NK-92 treated with Interleukin-12 subunit alpha and Interleukin-12 subunit beta, amount 100 ng/mL, for 24 hours (cell line): ENCODE results near the gene ADH7.
"Not testable (repeated sequence)": the region's sequence is repeated elsewhere in the genome, so short reads cannot be mapped to it uniquely, and the experiment has no call there.

Experiments
- DNase-seq: peaks from one replicate; lab custom pipeline; 2025; lab: John Stamatoyannopoulos, UW

The ADH7 gene

GRCh38 chr4:99415762-99416161, 19.4 kb downstream of the ADH7 start:
- not testable (repeated sequence) for DNase-seq

GRCh38 chr4:99414902-99415301, 20.2 kb downstream of the ADH7 start:
- DNase-seq: not testable (repeated sequence)

DNA sequence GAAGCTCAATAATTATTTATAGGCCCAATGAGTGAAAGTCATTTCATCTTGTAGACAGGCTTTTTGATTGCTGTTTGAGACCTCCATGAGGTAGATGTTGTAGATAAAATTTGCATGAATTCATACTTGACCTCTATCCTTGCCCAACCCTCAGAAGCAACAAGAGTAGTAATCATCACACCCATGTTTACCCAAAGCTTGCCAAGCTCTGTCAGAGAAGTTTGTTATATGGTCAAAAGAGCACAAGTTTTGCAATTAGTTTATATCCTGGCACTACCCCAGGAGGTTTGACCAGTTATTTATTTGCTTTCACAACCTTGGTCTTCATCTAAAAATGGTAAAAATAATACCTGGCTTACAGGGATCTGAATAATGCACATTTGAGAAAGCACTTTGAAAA, 20.7 kb downstream of the ADH7 start:
- no peak for DNase-seq

GRCh38 chr4:99413140-99413539, 22.0 kb downstream of the ADH7 start:
- no peak for DNase-seq

- DNase-seq: no peak
Measured at GRCh38 chr4:99411041-99411440, 24.1 kb downstream of the ADH7 start.

- DNase-seq: no peak
Measured at GRCh38 chr4:99410075-99410474, 25.1 kb downstream of the ADH7 start.

DNA sequence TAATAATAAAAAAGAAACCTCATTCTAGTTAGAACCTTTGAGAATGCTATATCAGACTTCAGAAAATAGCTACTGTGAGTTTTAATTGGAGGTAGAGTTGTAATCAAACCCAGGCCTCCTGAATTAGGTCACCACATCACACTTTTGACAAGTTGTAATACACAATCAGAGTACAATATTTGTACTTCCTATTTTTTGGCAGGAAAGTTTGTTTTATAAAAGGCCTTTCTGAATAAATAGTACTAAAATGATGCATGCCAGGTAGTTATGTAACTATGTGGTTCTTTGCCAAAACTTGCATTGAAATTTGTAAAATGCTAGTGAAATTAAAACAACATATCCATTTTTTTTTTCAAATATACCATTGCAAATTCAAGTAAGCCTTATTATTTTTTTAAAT, 26.8 kb downstream of the ADH7 start:
- DNase-seq: no peak

GRCh38 chr4:99405433-99406115, 29.6 kb downstream of the ADH7 start:
- DNase-seq: peak; percentile 0

DNA sequence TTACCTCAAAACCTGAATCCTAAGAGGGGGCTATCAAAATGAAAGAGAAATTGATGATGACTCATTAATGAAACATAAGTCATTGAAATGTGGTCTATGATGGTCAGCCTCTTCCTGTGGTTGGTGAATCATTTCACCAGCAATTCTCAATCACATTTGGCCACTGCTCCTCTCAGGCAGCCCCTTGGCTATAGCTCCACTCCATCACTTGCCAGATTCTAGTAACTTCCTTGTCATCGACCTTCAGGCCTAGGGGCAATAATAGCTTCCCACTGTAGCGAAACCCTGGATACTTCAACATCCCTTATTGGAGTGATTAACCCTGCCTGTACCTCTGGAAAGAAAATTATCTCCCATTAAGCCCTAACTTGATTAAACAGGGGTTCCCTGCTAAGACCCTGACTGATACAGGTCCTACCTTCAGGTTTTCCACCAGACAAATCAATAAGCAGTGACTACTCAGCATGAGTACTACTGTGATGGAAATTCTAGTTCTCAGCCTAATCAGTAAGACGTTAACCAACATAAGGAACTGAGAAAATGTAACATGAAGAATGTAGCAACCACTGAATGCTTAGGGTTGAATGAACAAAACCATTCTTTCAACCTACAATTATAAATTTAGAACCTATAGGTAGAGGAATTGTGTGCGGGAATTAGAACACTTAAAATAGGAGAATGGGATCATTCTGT, 30.4 kb downstream of the ADH7 start:
- peak; percentile 5 for DNase-seq

DNA sequence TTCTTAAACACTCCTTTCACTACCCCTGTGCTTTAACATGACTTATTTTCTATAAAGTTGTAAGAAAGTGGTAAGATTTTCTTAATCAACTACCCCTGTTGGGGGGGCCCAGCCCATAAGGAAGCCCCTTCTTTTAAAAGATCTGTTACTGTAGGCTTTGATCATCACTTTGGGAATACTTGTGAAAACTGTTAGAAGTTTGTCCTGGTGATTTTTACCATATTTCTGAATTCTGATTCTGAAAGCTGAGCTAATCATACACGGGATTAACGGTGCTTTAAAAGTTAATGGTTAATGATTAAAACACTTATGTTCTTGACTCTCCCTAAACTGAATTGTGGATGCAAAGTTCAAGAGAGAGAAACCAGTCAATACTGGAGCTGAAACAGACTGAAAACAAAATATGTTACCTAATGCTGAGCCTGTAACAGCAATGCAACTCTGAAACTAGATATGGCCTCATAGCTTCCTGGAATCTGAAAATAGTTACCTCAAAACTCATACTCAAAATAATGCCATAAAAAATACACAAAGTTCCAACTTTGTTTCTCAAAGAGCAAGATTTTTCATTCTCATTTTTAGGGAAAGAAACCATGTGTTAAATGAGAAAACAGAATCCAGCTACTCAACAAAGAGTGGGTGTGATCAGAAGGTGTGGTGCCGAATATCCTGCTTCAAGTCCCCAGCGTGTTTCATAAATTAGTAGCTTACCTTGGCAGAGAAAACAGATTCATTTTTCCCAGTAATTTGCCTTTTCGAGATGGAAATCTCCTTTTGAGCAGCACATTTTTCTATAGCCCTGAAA, 31.6 kb downstream of the ADH7 start:
- DNase-seq: no peak

- no peak for DNase-seq
Measured at GRCh38 chr4:99402765-99403164, 32.4 kb downstream of the ADH7 start.

GRCh38 chr4:99400831-99401230, 34.3 kb downstream of the ADH7 start:
- no peak for DNase-seq

GRCh38 chr4:99399017-99399416, 36.1 kb downstream of the ADH7 start:
- no peak for DNase-seq

DNA sequence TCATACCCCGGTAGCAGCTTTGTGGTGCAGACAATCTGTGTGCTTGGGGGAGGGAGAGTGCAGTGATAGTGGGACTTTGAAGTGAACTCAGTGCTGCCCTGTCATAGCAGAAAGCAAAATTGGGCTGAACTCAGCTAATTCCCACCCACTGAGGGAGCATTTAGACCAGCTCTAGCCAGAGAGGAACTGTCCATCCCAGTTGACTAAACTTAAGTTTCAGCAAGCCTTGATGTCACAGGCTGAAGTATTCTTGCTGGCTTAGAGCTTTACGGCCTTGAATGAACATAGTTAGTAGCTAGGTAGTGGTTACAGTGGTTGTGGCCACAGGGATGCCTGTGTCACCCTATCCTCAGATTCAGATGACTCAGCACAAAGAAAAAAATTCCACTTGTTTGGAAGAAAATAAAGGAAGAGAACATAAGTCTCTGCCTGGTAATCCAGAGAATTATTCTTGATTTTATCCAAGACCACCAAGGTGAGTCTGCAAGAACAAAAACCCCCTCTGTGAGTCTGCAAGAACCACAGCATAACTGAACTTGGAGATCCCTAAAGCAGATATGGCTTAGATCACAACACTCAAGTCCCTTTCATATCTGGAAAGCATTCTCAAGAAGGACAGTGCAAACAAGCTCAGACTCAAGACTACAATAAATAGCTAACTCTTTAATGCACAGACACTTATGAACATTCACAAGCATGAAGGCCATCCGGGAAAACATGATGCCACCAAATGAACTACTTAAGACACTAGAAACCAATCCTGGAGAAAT, 39.4 kb downstream of the ADH7 start:
- DNase-seq: no peak

- no peak for DNase-seq
Measured at GRCh38 chr4:99394896-99395295, 40.2 kb downstream of the ADH7 start.

- no peak for DNase-seq
Measured at GRCh38 chr4:99390055-99390454, 45.1 kb downstream of the ADH7 start.

DNA sequence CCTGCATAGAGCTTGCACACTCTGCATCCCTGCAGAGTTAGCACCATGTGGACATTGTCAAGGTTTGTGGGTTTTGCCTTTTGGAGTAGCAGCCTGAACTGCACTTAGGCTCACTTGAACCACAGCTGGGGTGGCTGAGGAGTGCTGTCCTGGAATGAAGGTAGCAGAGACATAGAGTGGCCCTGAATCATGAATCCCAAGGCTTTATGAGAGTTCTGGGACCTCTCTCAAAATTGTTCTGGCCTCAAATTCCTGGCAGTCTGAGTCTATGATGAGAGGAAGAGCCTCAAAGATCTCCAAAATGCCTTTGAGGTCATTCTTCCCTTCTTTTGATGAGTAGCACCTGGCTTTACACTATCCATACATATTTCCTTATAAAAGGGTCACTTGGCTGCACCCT, 45.5 kb downstream of the ADH7 start:
- no peak for DNase-seq

- no peak for DNase-seq
Measured at GRCh38 chr4:99383833-99384392, 51.2 kb downstream of the ADH7 start.

DNA sequence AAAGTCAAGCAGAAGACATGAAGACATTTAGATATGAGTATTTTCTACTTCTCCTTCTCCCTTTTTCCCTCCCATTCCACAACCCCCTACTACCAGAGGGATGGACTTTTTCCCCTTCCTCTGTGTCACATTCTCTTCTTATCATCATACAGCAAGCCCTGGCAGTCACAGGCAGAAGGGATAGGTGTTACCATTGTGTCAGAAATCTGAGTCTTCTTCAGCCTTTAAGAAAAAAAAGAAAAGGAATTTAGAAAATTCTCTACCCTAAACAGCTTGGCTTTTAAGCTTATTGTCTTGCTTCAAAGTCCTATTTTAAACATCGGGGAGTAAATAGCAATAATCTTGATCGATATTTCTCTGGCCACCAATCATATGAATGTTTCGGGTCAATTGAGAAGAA, 51.7 kb downstream of the ADH7 start:
- DNase-seq: no peak

DNA sequence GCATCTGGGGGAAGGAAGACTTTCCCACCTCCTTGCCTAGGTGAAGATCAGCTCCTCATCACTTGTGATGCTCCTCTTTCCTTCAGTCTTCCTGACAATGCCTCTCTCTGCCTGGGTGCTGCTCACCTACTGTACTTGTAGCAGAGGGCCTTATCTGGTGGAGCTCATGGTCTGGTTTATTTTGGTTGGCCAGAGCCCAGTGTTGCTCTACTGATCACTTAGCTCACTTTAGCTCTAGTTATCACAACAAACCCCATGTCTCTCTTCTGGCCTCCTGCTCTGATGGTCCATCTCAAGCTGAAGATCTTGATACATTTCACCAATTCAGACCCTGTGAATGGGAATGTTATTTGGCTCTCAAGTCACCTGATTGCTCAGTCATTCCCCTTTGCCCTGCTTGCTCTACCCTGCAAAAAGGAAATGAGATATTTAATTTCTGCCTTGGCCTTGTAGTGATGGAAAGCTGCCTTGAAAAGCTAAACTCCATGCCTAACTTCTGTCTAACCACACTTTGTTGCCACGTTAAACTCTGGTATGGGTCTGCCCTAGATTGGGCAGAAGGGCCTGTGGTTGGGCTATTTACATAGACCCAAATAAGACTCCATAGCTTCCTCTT, 52.3 kb downstream of the ADH7 start:
- no peak for DNase-seq

- no peak for DNase-seq
Measured at GRCh38 chr4:99381588-99382175, 53.5 kb downstream of the ADH7 start.
